ENCODE results near the gene MINAR2. TPM values are rescaled to one million over a fixed set of nuclear protein-coding genes. Genes with fewer than 3 reads are reported as not detected.

MINAR2 gene
- total and polyA plus RNA-seq, 9 donors: 0.10 TPM; not detected in 7

- Histone ChIP-seq H3K4me1 (ENCODE audit: insufficient read depth) (no peaks in the 10 kb centered on the region), H3K27me3 (no peaks in the 10 kb centered on the region), H3K27ac (no peak overlapping the region), H3K9me3 (no peaks in the 10 kb centered on the region), H3K36me3 (no peaks in the 10 kb centered on the region), H3K4me3 (no peak overlapping the region)
- intact Hi-C loops (cut with DNase I): no loop called here
- WGBS, 3 donors: 31 to 62% (median 61%) methylated on average over 3 of the region's 3 CpGs
- TF ChIP-seq POLR2A (IDR thresholded peaks at IDR 0.05): no peak
- TF ChIP-seq, protein P1, sequence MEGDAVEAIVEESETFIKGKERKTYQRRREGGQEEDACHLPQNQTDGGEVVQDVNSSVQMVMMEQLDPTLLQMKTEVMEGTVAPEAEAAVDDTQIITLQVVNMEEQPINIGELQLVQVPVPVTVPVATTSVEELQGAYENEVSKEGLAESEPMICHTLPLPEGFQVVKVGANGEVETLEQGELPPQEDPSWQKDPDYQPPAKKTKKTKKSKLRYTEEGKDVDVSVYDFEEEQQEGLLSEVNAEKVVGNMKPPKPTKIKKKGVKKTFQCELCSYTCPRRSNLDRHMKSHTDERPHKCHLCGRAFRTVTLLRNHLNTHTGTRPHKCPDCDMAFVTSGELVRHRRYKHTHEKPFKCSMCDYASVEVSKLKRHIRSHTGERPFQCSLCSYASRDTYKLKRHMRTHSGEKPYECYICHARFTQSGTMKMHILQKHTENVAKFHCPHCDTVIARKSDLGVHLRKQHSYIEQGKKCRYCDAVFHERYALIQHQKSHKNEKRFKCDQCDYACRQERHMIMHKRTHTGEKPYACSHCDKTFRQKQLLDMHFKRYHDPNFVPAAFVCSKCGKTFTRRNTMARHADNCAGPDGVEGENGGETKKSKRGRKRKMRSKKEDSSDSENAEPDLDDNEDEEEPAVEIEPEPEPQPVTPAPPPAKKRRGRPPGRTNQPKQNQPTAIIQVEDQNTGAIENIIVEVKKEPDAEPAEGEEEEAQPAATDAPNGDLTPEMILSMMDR (IDR thresholded peaks at IDR 0.05): no peak
- TF ChIP-seq EP300 (IDR thresholded peaks at IDR 0.05): no peak
- DNase-seq: no peak
Observed at GRCh38 chr5:129807162-129807814, 59.4 kb downstream of the MINAR2 start.

Other genes with a start within 250 kb of the MINAR2 start
- 1 to 10 TPM in 2 of 7 donors, under 1 TPM in 5; 0.13 to 2.2 (median 0.67) TPM for gene CHSY3, start 156.4 kb downstream of the MINAR2 start, total RNA-seq
- 1 to 10 TPM in 1 of 2 donors, under 1 TPM in 1; 0.74 to 5.5 TPM for gene CHSY3, start 156.4 kb downstream of the MINAR2 start, polyA plus RNA-seq